IMR-90 (cell line): ENCODE results near the gene ANKRD44. TPM values are rescaled to one million over a fixed set of nuclear protein-coding genes. Genes with fewer than 3 reads are reported as not detected.

ENCODE experiments used
- ATAC-seq: fragments of 200-7000 bp; cut with Tn5 transposase; 2 replicates; pipeline ENCODE4 v1.9.1; 2020; ENCODE audit warnings: low read depth, mild to moderate bottlenecking, moderate library complexity
- BruUV-seq: library from RNA; stranded (reverse); fragments of 400-500 nt; replicated peaks from 2 replicates; lab custom pipeline; 2021; lab: Mats Ljungman, UMichigan
- CTCF ChIA-PET: fragments of 300-600 bp; formaldehyde crosslinking; extraction: SDS; loops from one replicate; lab custom pipeline; 2021; ENCODE audit warnings: antibody characterized with exemption; lab: Yijun Ruan, JAX
- POLR2A ChIA-PET: fragments of 300-600 bp; sonication (Branson Sonifier 250); formaldehyde crosslinking; loops from one replicate; lab custom pipeline; 2022; ENCODE audit warnings: antibody characterized with exemption; ENCODE audit not compliant: unreplicated experiment; lab: Charles Lee
- DNase-seq: peaks from one replicate; pipeline ENCODE4 v3.0.0; 2013
- H2AFZ ChIP-seq: replicated peaks from 2 replicates; pipeline ENCODE3; 2013; ENCODE audit warnings: low read length, mild to moderate bottlenecking; ENCODE audit not compliant: poor library complexity
- H2AK5ac ChIP-seq: 2 replicates; pipeline ENCODE4 v1.6.1; 2013; ENCODE audit warnings: low read depth, low read length, inconsistent platforms
- H2AK9ac ChIP-seq: replicated peaks from 2 replicates; pipeline ENCODE3; 2013; ENCODE audit warnings: mild to moderate bottlenecking, low read depth, low read length, moderate library complexity; ENCODE audit not compliant: poor library complexity
- H2BK120ac ChIP-seq: 2 replicates; pipeline ENCODE4 v1.6.1; 2013; ENCODE audit warnings: low read depth, low read length, inconsistent platforms
- H2BK15ac ChIP-seq: 3 replicates; pipeline ENCODE4 v1.6.1; 2013; ENCODE audit warnings: low read depth, low read length, inconsistent platforms
- H2BK20ac ChIP-seq: 2 replicates; pipeline ENCODE4 v1.6.1; 2013; ENCODE audit warnings: low read depth, mild to moderate bottlenecking, inconsistent platforms, low read length, moderate library complexity
- H2BK5ac ChIP-seq: 2 replicates; pipeline ENCODE4 v1.6.1; 2013; ENCODE audit warnings: mild to moderate bottlenecking, low read depth, low read length, inconsistent platforms; ENCODE audit not compliant: poor library complexity, severe bottlenecking
- H3K14ac ChIP-seq: replicated peaks from 2 replicates; pipeline ENCODE4 v1.6.1; 2013; ENCODE audit warnings: low read depth, low read length, inconsistent platforms
- H3K18ac ChIP-seq: 2 replicates; pipeline ENCODE4 v1.6.1; 2013; ENCODE audit warnings: low read depth, low read length, control low read depth
- H3K23ac ChIP-seq: 2 replicates; pipeline ENCODE4 v1.6.1; 2013; ENCODE audit warnings: low read depth, low read length, inconsistent platforms
- H3K27ac ChIP-seq: 2 replicates; pipeline ENCODE4 v1.5.1; 2013; ENCODE audit warnings: mild to moderate bottlenecking, control low read depth, low read length; ENCODE audit not compliant: insufficient read depth
- H3K27me3 ChIP-seq: 2 replicates; pipeline ENCODE4 v1.6.1; 2013; ENCODE audit warnings: low read length; ENCODE audit not compliant: control insufficient read depth, insufficient read depth
- H3K36me3 ChIP-seq: 2 replicates; pipeline ENCODE4 v1.6.1; 2013; ENCODE audit warnings: low read length, mixed read lengths; ENCODE audit not compliant: control insufficient read depth, insufficient read depth
- H3K4ac ChIP-seq: 2 replicates; pipeline ENCODE4 v1.6.1; 2013; ENCODE audit warnings: low read depth, low read length, inconsistent platforms
- H3K4me1 ChIP-seq: 2 replicates; pipeline ENCODE4 v1.6.1; 2013; ENCODE audit warnings: low read length, mixed read lengths; ENCODE audit not compliant: control insufficient read depth, insufficient read depth
- H3K4me2 ChIP-seq: 2 replicates; pipeline ENCODE4 v1.6.1; 2013; ENCODE audit warnings: low read depth, mild to moderate bottlenecking, control low read depth, low read length, moderate library complexity
- H3K4me3 ChIP-seq: 2 replicates; pipeline ENCODE4 v1.5.1; 2013; ENCODE audit warnings: low read depth, mild to moderate bottlenecking, control low read depth, low read length, moderate library complexity; ENCODE audit not compliant: insufficient read depth
- H3K56ac ChIP-seq: 2 replicates; pipeline ENCODE4 v1.6.1; 2013; ENCODE audit warnings: low read length, inconsistent platforms; ENCODE audit not compliant: insufficient read depth; ENCODE audit errors: extremely low read depth
- H3K79me1 ChIP-seq, 2 experiments: 2 replicates each; pipeline ENCODE4 v1.6.1; 2013; ENCODE audit warnings: low read length in 2 of 2, inconsistent platforms in 1 of 2, low read depth in 1 of 2
- H3K9ac ChIP-seq: 2 replicates; pipeline ENCODE4 v1.6.1; 2013; ENCODE audit warnings: low read depth, low read length, control low read depth
- H3K9me1 ChIP-seq: 2 replicates; pipeline ENCODE4 v1.6.1; 2013; ENCODE audit warnings: low read length, inconsistent platforms; ENCODE audit not compliant: insufficient read depth
- H3K9me3 ChIP-seq: 2 replicates; pipeline ENCODE4 v1.6.1; 2013; ENCODE audit warnings: low read length; ENCODE audit not compliant: control insufficient read depth, insufficient read depth
- H4K20me1 ChIP-seq: 2 replicates; pipeline ENCODE4 v1.6.1; 2013; ENCODE audit warnings: low read length, inconsistent platforms; ENCODE audit not compliant: insufficient read depth
- H4K5ac ChIP-seq: 2 replicates; pipeline ENCODE4 v1.6.1; 2013; ENCODE audit warnings: mild to moderate bottlenecking, low read depth, low read length, control low read depth
- H4K8ac ChIP-seq, 2 experiments: 2 replicates each; pipeline ENCODE4 v1.6.1; 2013; ENCODE audit warnings: low read depth in 2 of 2, low read length in 2 of 2, control low read depth in 1 of 2, inconsistent platforms in 1 of 2
- H4K91ac ChIP-seq: 2 replicates; pipeline ENCODE4 v1.6.1; 2013; ENCODE audit warnings: low read depth, low read length, inconsistent platforms; ENCODE audit not compliant: insufficient read depth
- BHLHE40 ChIP-seq: fragments of 150-350 bp; IDR thresholded peaks from 2 replicates; pipeline ENCODE4 v1.6.1; 2016; ENCODE audit warnings: mild to moderate bottlenecking, low read depth, low read length
- CEBPB ChIP-seq: IDR thresholded peaks from 2 replicates; pipeline ENCODE4 v1.6.1; 2012; ENCODE audit warnings: low read depth, low read length, improper control_type of control experiment
- CHD1 ChIP-seq: IDR thresholded peaks from 2 replicates; pipeline ENCODE4 v1.6.1; 2012; ENCODE audit warnings: low read depth, low read length, improper control_type of control experiment
- FOS ChIP-seq: fragments of 150-350 bp; IDR thresholded peaks from 2 replicates; pipeline ENCODE4 v1.6.1; 2016; ENCODE audit warnings: low read depth, low read length
- MAFK ChIP-seq: IDR thresholded peaks from 2 replicates; pipeline ENCODE4 v1.6.1; 2012; ENCODE audit warnings: low read depth, low read length, improper control_type of control experiment
- MAZ ChIP-seq: IDR thresholded peaks from 2 replicates; pipeline ENCODE4 v1.6.1; 2012; ENCODE audit warnings: low read depth, mild to moderate bottlenecking, low read length, improper control_type of control experiment, moderate library complexity, borderline replicate concordance
- MXI1 ChIP-seq: IDR thresholded peaks from 2 replicates; pipeline ENCODE4 v1.6.1; 2012; ENCODE audit warnings: low read depth, mild to moderate bottlenecking, low read length, moderate library complexity, borderline replicate concordance
- NFE2L2 ChIP-seq: fragments of 150-350 bp; IDR thresholded peaks from 2 replicates; pipeline ENCODE4 v1.6.1; 2016; ENCODE audit warnings: low read depth, mild to moderate bottlenecking, low read length
- POLR2A ChIP-seq: IDR thresholded peaks from 2 replicates; pipeline ENCODE4 v1.6.1; 2012; ENCODE audit warnings: mild to moderate bottlenecking, low read depth, low read length
- RAD21 ChIP-seq: IDR thresholded peaks from 2 replicates; pipeline ENCODE4 v1.6.1; 2012; ENCODE audit warnings: low read length, improper control_type of control experiment
- RCOR1 ChIP-seq: IDR thresholded peaks from 2 replicates; pipeline ENCODE4 v1.6.1; 2012; ENCODE audit warnings: mild to moderate bottlenecking, low read length, improper control_type of control experiment; ENCODE audit not compliant: insufficient replicate concordance
- RFX5 ChIP-seq: IDR thresholded peaks from 2 replicates; pipeline ENCODE4 v1.8.0; 2012; ENCODE audit warnings: low read depth, mild to moderate bottlenecking, low read length, moderate library complexity
- SMC3 ChIP-seq: fragments of 150-350 bp; IDR thresholded peaks from 2 replicates; pipeline ENCODE4 v1.6.1; 2016; ENCODE audit warnings: low read depth, mild to moderate bottlenecking, antibody characterized with exemption, low read length, moderate library complexity
- dilution Hi-C: fragments of 300-500 bp; cut with HindIII; formaldehyde crosslinking; loops from one replicate; pipeline ENCODE4 v1.14.3; 2018; ENCODE audit warnings: low sequenced_read_pairs; ENCODE audit not compliant: unreplicated experiment
- in situ Hi-C: fragments of 300-500 bp; cut with MboI; formaldehyde crosslinking; loops from 3 replicates; pipeline ENCODE4 v1.14.3; 2019; ENCODE audit warnings: low sequenced_read_pairs, inconsistent platforms, mixed read lengths
- intact Hi-C: fragments of 100-400 bp; cut with micrococcal nuclease; formaldehyde crosslinking; loops from 2 replicates; pipeline ENCODE4 v1.10.0; 2022
- polyA plus RNA-seq, 3 experiments: library from polyadenylated mRNA; depleted of rRNA; stranded (reverse); fragments of >200 nt; gene quantifications; 2 replicates each; pipeline ENCODE4 v1.2.3, GENCODE V29; 2012; ENCODE audit warnings: low replicate concordance in 1 of 3
- total RNA-seq: library from RNA; depleted of rRNA; stranded (reverse); fragments of >200 nt; gene quantifications from 2 replicates; pipeline ENCODE4 v1.2.3, GENCODE V29; 2012
- TF ChIP-seq, protein P1 (sequence below): conservative IDR thresholded peaks from 2 replicates; pipeline ENCODE4 v1.5.1; 2012; ENCODE audit warnings: mild to moderate bottlenecking, low read depth, low read length, improper control_type of control experiment
- TF ChIP-seq, protein P2 (sequence below): fragments of 150-350 bp; IDR thresholded peaks from 2 replicates; pipeline ENCODE4 v1.6.1; 2017; ENCODE audit warnings: mild to moderate bottlenecking, antibody characterized with exemption, low read length, low read depth
- TF ChIP-seq, protein P3 (sequence below): fragments of 150-350 bp; IDR thresholded peaks from 2 replicates; pipeline ENCODE4 v1.6.1; 2016; ENCODE audit warnings: low read depth, mild to moderate bottlenecking, low read length, moderate library complexity, borderline replicate concordance

ANKRD44 gene
- total and polyA plus RNA-seq, 2 of the 4 experiments (the other 2 are of a cell fraction) = 5.2 to 15.6 TPM

- H2BK15ac ChIP-seq = no peak overlapping the region
- no peaks in the 10 kb centered on the region for H3K27me3 ChIP-seq
- TF ChIP-seq POLR2A (no peak), CEBPB (no peak), MAZ (no peak), RCOR1 (no peak), BHLHE40 (no peak), MXI1 (no peak), SMC3 (no peak), RFX5 (no peak), RAD21 (no peak), MAFK (no peak), FOS (no peak), CHD1 (no peak), NFE2L2 (no peak)
- TF ChIP-seq, protein P1, sequence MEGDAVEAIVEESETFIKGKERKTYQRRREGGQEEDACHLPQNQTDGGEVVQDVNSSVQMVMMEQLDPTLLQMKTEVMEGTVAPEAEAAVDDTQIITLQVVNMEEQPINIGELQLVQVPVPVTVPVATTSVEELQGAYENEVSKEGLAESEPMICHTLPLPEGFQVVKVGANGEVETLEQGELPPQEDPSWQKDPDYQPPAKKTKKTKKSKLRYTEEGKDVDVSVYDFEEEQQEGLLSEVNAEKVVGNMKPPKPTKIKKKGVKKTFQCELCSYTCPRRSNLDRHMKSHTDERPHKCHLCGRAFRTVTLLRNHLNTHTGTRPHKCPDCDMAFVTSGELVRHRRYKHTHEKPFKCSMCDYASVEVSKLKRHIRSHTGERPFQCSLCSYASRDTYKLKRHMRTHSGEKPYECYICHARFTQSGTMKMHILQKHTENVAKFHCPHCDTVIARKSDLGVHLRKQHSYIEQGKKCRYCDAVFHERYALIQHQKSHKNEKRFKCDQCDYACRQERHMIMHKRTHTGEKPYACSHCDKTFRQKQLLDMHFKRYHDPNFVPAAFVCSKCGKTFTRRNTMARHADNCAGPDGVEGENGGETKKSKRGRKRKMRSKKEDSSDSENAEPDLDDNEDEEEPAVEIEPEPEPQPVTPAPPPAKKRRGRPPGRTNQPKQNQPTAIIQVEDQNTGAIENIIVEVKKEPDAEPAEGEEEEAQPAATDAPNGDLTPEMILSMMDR = no peak
- TF ChIP-seq, protein P2, sequence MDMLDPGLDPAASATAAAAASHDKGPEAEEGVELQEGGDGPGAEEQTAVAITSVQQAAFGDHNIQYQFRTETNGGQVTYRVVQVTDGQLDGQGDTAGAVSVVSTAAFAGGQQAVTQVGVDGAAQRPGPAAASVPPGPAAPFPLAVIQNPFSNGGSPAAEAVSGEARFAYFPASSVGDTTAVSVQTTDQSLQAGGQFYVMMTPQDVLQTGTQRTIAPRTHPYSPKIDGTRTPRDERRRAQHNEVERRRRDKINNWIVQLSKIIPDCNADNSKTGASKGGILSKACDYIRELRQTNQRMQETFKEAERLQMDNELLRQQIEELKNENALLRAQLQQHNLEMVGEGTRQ = no peak
- TF ChIP-seq, protein P3, sequence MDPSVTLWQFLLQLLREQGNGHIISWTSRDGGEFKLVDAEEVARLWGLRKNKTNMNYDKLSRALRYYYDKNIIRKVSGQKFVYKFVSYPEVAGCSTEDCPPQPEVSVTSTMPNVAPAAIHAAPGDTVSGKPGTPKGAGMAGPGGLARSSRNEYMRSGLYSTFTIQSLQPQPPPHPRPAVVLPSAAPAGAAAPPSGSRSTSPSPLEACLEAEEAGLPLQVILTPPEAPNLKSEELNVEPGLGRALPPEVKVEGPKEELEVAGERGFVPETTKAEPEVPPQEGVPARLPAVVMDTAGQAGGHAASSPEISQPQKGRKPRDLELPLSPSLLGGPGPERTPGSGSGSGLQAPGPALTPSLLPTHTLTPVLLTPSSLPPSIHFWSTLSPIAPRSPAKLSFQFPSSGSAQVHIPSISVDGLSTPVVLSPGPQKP = no peak
- DNase-seq = no peak
- dilution Hi-C loops = no loop called here
- in situ Hi-C loops = no loop called here
- H4K8ac ChIP-seq = no peak overlapping the region
- no peak overlapping the region for H3K56ac ChIP-seq
- no peak overlapping the region for H2BK120ac ChIP-seq
- H2AK5ac ChIP-seq = no peak overlapping the region
- H3K23ac ChIP-seq = no peak overlapping the region
- H3K4ac ChIP-seq = no peak overlapping the region
- H2BK5ac ChIP-seq = no peak overlapping the region
- no TSS peak for BruUV-seq
- no peak overlapping the region for H3K18ac ChIP-seq
- H4K91ac ChIP-seq = no peak overlapping the region
- no peak overlapping the region for H3K4me2 ChIP-seq
- ATAC-seq = no peak
- H4K20me1 ChIP-seq = no peaks in the 10 kb centered on the region
- H3K14ac ChIP-seq = no peak overlapping the region
- H2AK9ac ChIP-seq = no peak overlapping the region
- H3K79me1 ChIP-seq = peaks cover 4 to 14% of the 10 kb centered on the region in 2 experiments; a peak in 3 of 4 replicates
- no peak overlapping the region for H3K4me3 ChIP-seq
- CTCF ChIA-PET = interaction anchor here (1.0 kb wide), 1 partner anchor 172 kb away, joined by 3 read pairs; no protein-coding TSS in a partner anchor
- no peak overlapping the region for H2AFZ ChIP-seq
- H2BK20ac ChIP-seq = no peak overlapping the region
- no peaks in the 10 kb centered on the region for H3K36me3 ChIP-seq
- peaks cover 4% of the 10 kb centered on the region for H3K4me1 ChIP-seq
- H3K9ac ChIP-seq = no peak overlapping the region
- POLR2A ChIA-PET = no interaction called here
- H3K9me3 ChIP-seq = no peaks in the 10 kb centered on the region
- H3K27ac ChIP-seq = no peak overlapping the region
- no peak overlapping the region for H4K5ac ChIP-seq
- H3K9me1 ChIP-seq = peaks cover 3% of the 10 kb centered on the region; the same call in 1 of the 2 replicates
- intact Hi-C loops = no loop called here
Measured at GRCh38 chr2:197284956-197285355, 25.6 kb downstream of the ANKRD44 start.
